Activated B cell treated with CpG ODN at 0.5 μM for 24 hours (primary cell): ENCODE measurements around the gene SLC39A8. TPM values are rescaled to one million over a fixed set of nuclear protein-coding genes. Genes with fewer than 3 reads are reported as not detected.

ENCODE experiments used
- ATAC-seq: fragments of 200-7000 bp; cut with Tn5 transposase; one replicate; pipeline ENCODE4 v1.10.0; 2021; ENCODE audit warnings: low read depth, mild to moderate bottlenecking, moderate library complexity
- CTCF ChIA-PET: fragments of 350-600 bp; sonication (Branson Sonifier 250); formaldehyde crosslinking; loops from one replicate; lab custom pipeline; 2021; ENCODE audit warnings: antibody characterized with exemption; lab: Charles Lee
- POLR2A ChIA-PET: fragments of 350-600 bp; sonication (Branson Sonifier 250); formaldehyde crosslinking; loops from one replicate; lab custom pipeline; 2021; ENCODE audit warnings: antibody characterized with exemption; lab: Charles Lee
- DNase-seq: peaks from one replicate; pipeline ENCODE4 v3.0.0; 2022
- H3K27ac Mint-ChIP-seq: one replicate; pipeline ENCODE4 v1.8.0; 2020; ENCODE audit warnings: mixed read lengths
- H3K27me3 Mint-ChIP-seq: one replicate; pipeline ENCODE4 v1.8.0; 2021; ENCODE audit warnings: mixed read lengths
- H3K36me3 Mint-ChIP-seq: one replicate; pipeline ENCODE4 v1.8.0; 2021; ENCODE audit warnings: low read depth, mixed read lengths
- H3K4me1 Mint-ChIP-seq: one replicate; pipeline ENCODE4 v1.8.0; 2021; ENCODE audit warnings: mixed read lengths
- H3K4me3 Mint-ChIP-seq: one replicate; pipeline ENCODE4 v1.8.0; 2020; ENCODE audit warnings: mild to moderate bottlenecking, mixed read lengths
- H3K9me3 Mint-ChIP-seq: one replicate; pipeline ENCODE4 v1.8.0; 2020; ENCODE audit warnings: mixed read lengths
- CTCF ChIP-seq: fragments of 200-600 bp; IDR thresholded peaks from one replicate; pipeline ENCODE4 v1.8.0; 2022; ENCODE audit warnings: antibody characterized with exemption, mild to moderate bottlenecking
- intact Hi-C: fragments of 100-400 bp; cut with micrococcal nuclease; formaldehyde crosslinking; loops from one replicate; pipeline ENCODE4 v1.15.1; 2024
- total RNA-seq: library from RNA; stranded (reverse); gene quantifications from 2 replicates; pipeline ENCODE4 v1.2.3, GENCODE V29; 2022

The SLC39A8 gene
- total RNA-seq, 1 donor from 2014 or later, result 17.9 TPM

GRCh38 chr4:102272318-102272717, 73.0 kb downstream of the SLC39A8 start:
- H3K9me3 Mint-ChIP-seq, result no peaks in the 10 kb centered on the region
- no peak for DNase-seq
- H3K27me3 Mint-ChIP-seq, result no peaks in the 10 kb centered on the region
- H3K4me1 Mint-ChIP-seq, result no peaks in the 10 kb centered on the region
- H3K27ac Mint-ChIP-seq, result no peak overlapping the region
- TF ChIP-seq CTCF, result no peak
- H3K4me3 Mint-ChIP-seq, result no peak overlapping the region
- CTCF ChIA-PET, result no interaction called here
- no peak for ATAC-seq
- POLR2A ChIA-PET, result interaction anchor here (0.7 kb wide), 1 partner anchor 10 kb away, joined by 3 read pairs; no protein-coding TSS in a partner anchor
- peaks cover 2% of the 10 kb centered on the region for H3K36me3 Mint-ChIP-seq
- intact Hi-C loops, result no loop called here

GRCh38 chr4:102268355-102268754, 76.9 kb downstream of the SLC39A8 start:
- Mint-ChIP-seq H3K27ac (no peak overlapping the region), H3K9me3 (no peaks in the 10 kb centered on the region), H3K36me3 (peaks cover 3% of the 10 kb centered on the region), H3K4me1 (no peaks in the 10 kb centered on the region), H3K27me3 (no peaks in the 10 kb centered on the region), H3K4me3 (no peak overlapping the region)
- CTCF ChIA-PET, result no interaction called here
- intact Hi-C loops, result loop anchor here (10.0 kb wide), 1 partner anchor 1184 kb away; no protein-coding TSS in a partner anchor
- TF ChIP-seq CTCF, result no peak
- ATAC-seq (no peak), DNase-seq (no peak)
- POLR2A ChIA-PET, result no interaction called here

GRCh38 chr4:102263024-102263787, 82.1 kb downstream of the SLC39A8 start:
- Mint-ChIP-seq H3K4me1 (peaks cover 2% of the 10 kb centered on the region), H3K27ac (no peak overlapping the region), H3K4me3 (no peak overlapping the region), H3K36me3 (peaks cover 3% of the 10 kb centered on the region), H3K9me3 (no peaks in the 10 kb centered on the region), H3K27me3 (no peaks in the 10 kb centered on the region)
- intact Hi-C loops, result loop anchor here (1.0 to 10.0 kb wide), 10 partner anchors 169 to 1842 kb away; partner anchors contain the start of gene BANK1
- TF ChIP-seq CTCF, result peak; percentile 25
- DNase-seq (no peak), ATAC-seq (peak; percentile 79)
- CTCF ChIA-PET, result interaction anchor here (0.7 to 1.7 kb wide), 7 partner anchors 37 to 1891 kb away, joined by 3 to 7 read pairs (median 4); no protein-coding TSS in a partner anchor
- POLR2A ChIA-PET, result no interaction called here

GRCh38 chr4:102259702-102260101, 85.6 kb downstream of the SLC39A8 start:
- Mint-ChIP-seq H3K36me3 (no peaks in the 10 kb centered on the region), H3K27ac (no peak overlapping the region), H3K27me3 (no peaks in the 10 kb centered on the region), H3K9me3 (no peaks in the 10 kb centered on the region), H3K4me1 (peaks cover 2% of the 10 kb centered on the region), H3K4me3 (no peak overlapping the region)
- ATAC-seq (no peak), DNase-seq (no peak)
- ChIA-PET POLR2A (no interaction called here), CTCF (interaction anchor here (1.0 kb wide), 1 partner anchor 750 kb away, joined by 3 read pairs; no protein-coding TSS in a partner anchor)
- intact Hi-C loops, result loop anchor here (5.0 to 10.0 kb wide), 6 partner anchors 173 to 1412 kb away; partner anchors contain the start of gene BANK1
- TF ChIP-seq CTCF, result no peak

GRCh38 chr4:102259081-102259480, 86.2 kb downstream of the SLC39A8 start:
- no peak overlapping the region for H3K4me3 Mint-ChIP-seq
- peaks cover 2% of the 10 kb centered on the region for H3K4me1 Mint-ChIP-seq
- no peak for DNase-seq
- no peak for TF ChIP-seq CTCF
- no peaks in the 10 kb centered on the region for H3K9me3 Mint-ChIP-seq
- no peak overlapping the region for H3K27ac Mint-ChIP-seq
- H3K36me3 Mint-ChIP-seq, result no peaks in the 10 kb centered on the region
- no peaks in the 10 kb centered on the region for H3K27me3 Mint-ChIP-seq
- CTCF ChIA-PET, result no interaction called here
- no peak for ATAC-seq
- intact Hi-C loops, result no loop called here
- POLR2A ChIA-PET, result no interaction called here
